GM19193 (cell line): ENCODE data around the gene KPTN.

Experiments
- POLR2A ChIP-seq: IDR thresholded peaks from 4 replicates; pipeline ENCODE4 v1.6.1; 2011; ENCODE audit not compliant: insufficient read depth, insufficient read length; ENCODE audit errors: extremely low read depth

KPTN gene

GRCh38 chr19:47499371-47499770 lies 15.4 kb upstream of the KPTN start:
- TF ChIP-seq POLR2A, result no peak

- TF ChIP-seq POLR2A, result no peak
These were observed 14.5 kb upstream of the KPTN start for GRCh38 chr19:47498561-47498960.

DNA sequence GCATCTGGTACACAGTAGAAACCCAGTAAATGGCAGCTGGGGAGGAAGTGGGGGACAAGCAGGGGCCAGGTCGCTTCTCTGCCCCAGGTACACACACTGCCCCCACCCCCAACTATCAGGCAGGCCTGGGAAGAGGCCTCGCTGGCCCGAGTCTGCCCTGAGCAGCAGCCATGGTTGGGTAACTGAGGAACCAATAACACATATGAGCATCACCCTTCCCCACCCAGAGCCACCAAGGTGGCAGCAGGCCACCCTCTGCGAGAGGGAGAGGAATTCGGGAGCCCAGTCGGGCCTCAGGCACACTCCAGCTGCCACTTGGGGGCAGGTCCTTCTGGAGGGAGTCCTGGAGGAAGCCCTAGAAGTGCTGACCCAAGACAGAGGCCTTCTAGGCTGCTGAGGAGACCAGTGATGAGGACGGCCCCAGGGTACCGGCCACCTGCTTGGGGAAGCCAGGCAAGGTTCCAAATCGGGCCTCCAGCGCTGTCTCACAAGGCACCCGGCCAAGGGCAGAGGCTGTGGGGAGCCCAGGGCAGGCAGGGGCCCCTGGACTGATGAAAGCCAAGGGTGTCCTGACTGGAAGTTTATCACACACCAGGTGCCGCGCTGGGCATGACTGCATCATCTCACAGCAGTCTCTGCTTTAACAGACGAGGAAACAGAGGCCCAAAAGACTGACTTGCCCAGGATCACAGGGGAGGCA lies 14.0 kb upstream of the KPTN start:
- TF ChIP-seq POLR2A, result peak; percentile 23

DNA sequence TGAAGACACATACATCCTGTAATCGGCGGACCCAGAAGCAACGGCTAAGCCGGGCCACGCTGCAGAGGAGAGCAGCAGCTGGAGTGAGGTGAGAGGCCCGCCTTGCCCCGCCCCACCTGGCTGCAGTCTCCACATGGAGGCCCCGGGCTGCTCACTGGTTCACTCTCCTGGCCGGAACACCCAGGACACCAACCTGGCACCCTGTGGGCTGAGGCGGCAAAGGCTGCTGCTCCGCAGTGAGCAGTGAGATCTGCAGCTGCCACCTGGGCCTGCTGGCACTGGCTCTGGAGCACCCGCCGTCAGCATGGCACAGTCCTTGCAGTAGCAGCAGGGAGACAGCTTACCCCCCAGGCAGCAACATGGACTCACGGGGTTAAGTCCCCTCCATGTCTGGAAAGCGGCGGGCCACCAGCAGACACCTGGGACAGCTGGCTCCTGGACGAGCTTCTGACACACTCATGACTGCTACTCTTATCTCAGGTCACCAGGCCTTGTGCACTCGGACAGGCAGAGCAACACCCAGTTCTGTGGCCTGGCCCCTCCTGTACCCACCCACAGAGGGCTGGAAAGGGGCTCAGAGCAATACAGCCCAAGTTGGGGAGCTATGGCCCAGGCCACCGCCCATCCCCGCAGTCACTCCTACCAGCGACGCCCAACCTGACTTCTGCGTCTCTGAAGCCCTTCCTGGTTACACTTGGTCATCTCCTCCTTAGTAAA lies 13.2 kb upstream of the KPTN start:
- no peak for TF ChIP-seq POLR2A

GRCh38 chr19:47495478-47496372 lies 11.7 kb upstream of the KPTN start:
- no peak for TF ChIP-seq POLR2A

DNA sequence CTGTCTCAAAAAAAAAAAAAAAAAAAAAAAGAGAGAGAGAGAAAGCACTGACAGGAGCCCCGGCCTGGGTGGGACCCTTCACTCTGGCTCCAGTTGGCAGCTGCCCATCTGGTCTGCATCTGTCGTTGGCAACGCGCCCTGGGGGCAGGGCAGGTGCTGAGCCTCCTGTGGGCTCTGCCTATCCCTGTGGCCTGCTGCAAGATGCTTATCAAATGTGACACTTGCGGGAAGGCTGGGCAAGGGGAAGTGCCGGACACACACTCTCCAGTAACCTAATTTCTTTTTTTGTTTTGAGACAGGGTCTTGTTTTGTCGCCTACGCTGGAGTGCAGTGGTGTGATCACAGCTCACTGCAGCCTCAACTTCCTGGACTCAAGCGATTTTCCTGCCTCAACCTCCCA lies 10.7 kb upstream of the KPTN start:
- TF ChIP-seq POLR2A, result no peak

DNA sequence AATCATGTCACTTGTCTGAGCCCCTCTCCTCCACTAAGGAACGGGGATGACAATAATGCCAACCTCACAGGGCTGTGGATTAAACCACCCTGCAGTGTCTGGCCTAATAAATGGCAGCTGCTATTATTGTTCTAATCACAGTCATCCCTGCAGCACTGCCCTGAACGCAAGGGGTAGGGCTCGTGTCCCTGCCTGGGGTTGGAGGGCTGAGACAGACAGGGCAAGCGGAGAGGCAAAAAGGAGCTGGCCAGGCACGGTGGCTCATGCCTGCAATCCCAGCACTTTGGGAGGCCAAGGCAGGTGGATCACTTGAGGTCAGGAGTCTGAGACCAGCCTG lies 10.2 kb upstream of the KPTN start:
- no peak for TF ChIP-seq POLR2A

DNA sequence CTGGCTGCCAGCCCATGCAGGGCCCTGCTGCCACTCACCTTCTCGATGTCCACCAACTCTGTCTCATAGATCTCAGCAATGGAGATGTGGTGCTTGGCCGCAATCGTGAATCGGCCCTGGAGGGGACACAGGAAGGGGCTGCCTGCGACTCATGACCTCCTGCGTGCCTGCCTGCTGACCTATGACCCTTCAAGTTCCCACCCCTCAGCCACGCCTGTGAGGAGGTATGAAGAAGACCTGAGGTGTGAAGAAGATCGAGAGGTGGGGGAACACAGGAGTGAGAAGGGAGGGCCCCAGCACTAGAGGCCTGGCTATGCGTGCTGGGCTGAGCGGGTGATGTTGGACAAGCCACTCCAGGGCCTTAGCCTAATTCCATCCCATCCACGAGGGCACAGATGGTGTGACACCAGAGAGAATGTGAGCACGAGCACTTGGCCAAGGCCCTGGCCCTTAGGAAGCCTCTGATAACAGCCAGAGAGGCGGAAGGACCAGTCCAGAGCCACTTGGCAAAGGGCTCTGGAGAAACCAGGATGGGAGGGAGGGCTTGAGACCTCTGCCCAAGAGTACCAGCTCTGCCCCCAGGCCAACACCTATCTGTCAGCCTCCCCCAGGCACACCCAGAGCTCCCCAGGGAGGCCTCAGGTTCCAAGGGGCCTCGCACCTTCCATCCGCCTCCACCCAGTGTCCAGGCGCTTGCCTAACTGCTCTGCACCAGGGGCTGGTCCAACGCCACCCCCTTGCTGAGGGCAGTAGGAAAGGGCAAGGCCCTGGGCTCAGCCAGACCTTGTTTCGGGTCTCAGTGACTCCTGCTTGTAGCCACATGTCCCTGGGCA lies 9.6 kb upstream of the KPTN start:
- TF ChIP-seq POLR2A, result no peak

GRCh38 chr19:47492571-47493377 lies 8.8 kb upstream of the KPTN start:
- no peak for TF ChIP-seq POLR2A

DNA sequence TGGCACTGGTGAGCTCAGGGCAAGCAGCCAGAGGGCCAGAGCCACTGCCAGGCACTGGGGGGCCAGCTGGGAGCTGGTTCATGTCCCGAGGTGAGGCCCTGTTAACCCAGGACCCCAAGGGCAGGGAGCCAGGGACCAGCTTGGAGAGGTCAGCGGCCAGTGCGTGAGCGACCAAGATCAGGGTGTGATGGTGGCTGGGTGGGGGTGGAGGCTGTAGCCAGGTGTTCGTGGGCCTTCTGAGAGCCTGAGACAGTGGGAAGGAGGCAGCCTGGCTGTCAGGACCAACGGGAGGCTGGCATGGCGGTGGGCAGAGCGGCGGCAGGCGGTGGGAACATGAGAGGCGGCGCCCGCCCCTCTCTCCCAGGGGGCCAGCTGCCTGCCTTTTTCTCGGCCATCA lies 8.1 kb upstream of the KPTN start:
- TF ChIP-seq POLR2A, result no peak

DNA sequence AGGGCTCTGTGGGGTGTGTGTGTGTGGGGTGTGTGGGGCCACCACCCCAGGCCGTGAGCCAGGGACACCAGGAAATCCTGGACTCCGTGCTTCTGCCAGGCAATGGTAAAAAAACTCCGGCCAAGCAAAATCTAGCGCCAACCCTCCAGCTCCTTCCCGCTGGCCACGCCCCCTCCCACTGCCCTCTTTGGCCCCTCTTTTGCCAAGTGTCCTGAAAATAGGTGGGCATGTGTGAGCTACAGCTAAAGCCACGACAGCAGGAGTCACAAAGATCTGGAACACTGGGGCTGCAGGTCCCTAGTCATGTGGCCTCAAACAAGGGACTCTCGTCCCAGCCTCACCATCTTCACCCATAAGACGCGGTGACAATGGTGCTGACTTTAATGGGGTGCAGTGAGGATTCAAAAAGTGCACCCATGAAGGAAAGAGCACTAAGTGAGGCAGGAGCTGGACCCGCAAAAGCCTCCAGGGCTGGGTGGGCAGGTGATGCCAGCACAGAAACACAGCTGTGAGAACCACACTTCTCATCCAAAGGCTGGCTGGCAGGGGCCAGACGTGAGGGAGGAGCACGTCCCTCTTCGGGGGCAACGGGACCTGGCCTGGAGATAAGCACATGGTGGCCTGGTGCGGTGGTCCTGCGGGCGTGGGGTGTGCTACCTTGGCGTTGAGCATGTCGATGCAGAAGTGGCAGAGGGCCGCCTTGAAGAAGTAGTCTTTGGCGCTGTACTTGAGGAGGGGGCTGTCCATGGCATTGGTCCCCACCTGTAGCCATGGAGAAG lies 7.5 kb upstream of the KPTN start:
- no peak for TF ChIP-seq POLR2A

DNA sequence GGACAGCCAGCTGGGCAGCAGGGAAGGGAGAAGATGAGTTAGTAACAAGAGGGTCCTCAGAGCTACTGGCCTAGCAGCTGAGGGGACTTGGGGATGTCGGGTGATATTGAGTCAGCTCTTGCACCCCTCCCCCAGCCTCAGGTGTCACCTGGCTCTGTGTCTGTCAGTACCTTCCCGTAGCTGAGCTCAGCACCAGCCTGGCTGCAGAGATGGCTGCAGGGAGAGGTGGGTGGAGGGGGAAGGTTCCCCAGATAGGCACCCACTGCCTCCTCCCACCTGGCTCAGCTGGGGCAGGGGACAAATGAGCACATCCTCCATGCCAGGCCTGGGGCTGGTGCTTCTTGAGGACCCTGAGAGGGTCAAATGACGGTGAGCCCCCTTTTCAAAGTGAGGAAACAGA lies 6.8 kb upstream of the KPTN start:
- TF ChIP-seq POLR2A, result no peak

DNA sequence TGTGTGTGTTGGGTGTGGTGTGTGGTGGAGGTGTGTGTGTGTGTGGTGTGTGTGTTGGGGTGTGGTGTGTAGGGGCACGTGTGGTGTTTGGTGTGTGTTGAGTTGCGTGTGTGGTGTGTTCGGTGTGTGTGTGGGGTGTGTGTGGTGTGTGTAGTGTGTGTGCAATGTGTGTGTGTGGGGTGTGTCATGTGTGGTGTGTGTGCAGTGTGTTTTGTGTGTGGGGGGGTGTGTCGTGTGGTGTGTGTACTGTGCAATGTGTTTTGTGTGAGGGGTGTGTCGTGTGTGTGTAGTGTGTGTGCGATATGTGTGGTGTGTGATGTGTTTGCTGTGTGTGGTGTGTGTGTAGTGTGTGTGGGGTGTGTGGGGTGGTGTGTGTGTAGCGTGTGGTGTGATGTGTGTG lies 6.0 kb upstream of the KPTN start:
- TF ChIP-seq POLR2A, result peak; percentile 9
